WTC11 (cell line): Measurements from ENCODE around the gene NRG3. TPM values are rescaled to one million over a fixed set of nuclear protein-coding genes. Genes with fewer than 3 reads are reported as not detected.

Source experiments
- ATAC-seq: fragments of 200-7000 bp; cut with Tn5 transposase; 2 replicates; pipeline ENCODE4 v1.10.0; 2021; ENCODE audit warnings: mild to moderate bottlenecking, moderate library complexity
- CTCF ChIA-PET: fragments of 300-600 bp; sonication (Branson Sonifier 250); formaldehyde crosslinking; loops from one replicate; lab custom pipeline; 2021; ENCODE audit warnings: antibody characterized with exemption; lab: Charles Lee
- POLR2A ChIA-PET: fragments of 350-600 bp; sonication (Branson Sonifier 250); formaldehyde crosslinking; loops from one replicate; lab custom pipeline; 2021; ENCODE audit warnings: antibody characterized with exemption; lab: Charles Lee
- DNase-seq: peaks from one replicate; pipeline ENCODE4 v3.0.0; 2021; ENCODE audit warnings: low spot score
- H3K27ac Mint-ChIP-seq: 2 replicates; pipeline ENCODE4 v1.8.0; 2021; ENCODE audit warnings: mixed read lengths
- H3K27me3 Mint-ChIP-seq: 2 replicates; pipeline ENCODE4 v1.8.0; 2021; ENCODE audit warnings: low read depth, mild to moderate bottlenecking, moderate library complexity, mixed read lengths
- H3K36me3 Mint-ChIP-seq: 2 replicates; pipeline ENCODE4 v1.8.0; 2021; ENCODE audit warnings: mixed read lengths
- H3K4me1 Mint-ChIP-seq: 2 replicates; pipeline ENCODE4 v1.8.0; 2022; ENCODE audit warnings: mixed read lengths
- H3K4me3 Mint-ChIP-seq: 2 replicates; pipeline ENCODE4 v1.8.0; 2021; ENCODE audit warnings: mild to moderate bottlenecking, moderate library complexity, mixed read lengths
- H3K9me3 Mint-ChIP-seq: 2 replicates; pipeline ENCODE4 v1.8.0; 2021; ENCODE audit warnings: mixed read lengths
- AFF4 ChIP-seq: sonication (generic); formaldehyde crosslinking; IDR thresholded peaks from 2 replicates; pipeline ENCODE4 v1.8.1; 2023; ENCODE audit warnings: mild to moderate bottlenecking, missing genetic modification reagents, borderline replicate concordance
- EMX1 ChIP-seq: fragments of 250-450 bp; sonication (Bioruptor Pico); IDR thresholded peaks from 2 replicates; pipeline ENCODE4 v1.8.0; 2021; ENCODE audit warnings: mild to moderate bottlenecking
- ETV6 ChIP-seq: sonication (generic); formaldehyde crosslinking; IDR thresholded peaks from 2 replicates; pipeline ENCODE4 v1.8.1; 2022; ENCODE audit warnings: mild to moderate bottlenecking, missing genetic modification reagents
- FOXP4 ChIP-seq: sonication (generic); formaldehyde crosslinking; IDR thresholded peaks from 2 replicates; pipeline ENCODE4 v1.8.0; 2022; ENCODE audit warnings: mild to moderate bottlenecking, missing genetic modification reagents
- NFATC4 ChIP-seq: fragments of 250-450 bp; sonication (Bioruptor Pico); IDR thresholded peaks from 2 replicates; pipeline ENCODE4 v1.9.0; 2021; ENCODE audit warnings: mild to moderate bottlenecking
- PRDM15 ChIP-seq: sonication (generic); formaldehyde crosslinking; IDR thresholded peaks from 2 replicates; pipeline ENCODE4 v1.8.0; 2022; ENCODE audit warnings: missing genetic modification reagents
- SMAD4 ChIP-seq: sonication (generic); formaldehyde crosslinking; IDR thresholded peaks from 2 replicates; pipeline ENCODE4 v1.8.0; 2022; ENCODE audit warnings: mild to moderate bottlenecking, missing genetic modification reagents
- TCF7 ChIP-seq: sonication (generic); formaldehyde crosslinking; IDR thresholded peaks from 2 replicates; pipeline ENCODE4 v1.8.0; 2022; ENCODE audit warnings: mild to moderate bottlenecking, low read depth, missing genetic modification reagents, moderate library complexity
- TEAD1 ChIP-seq: sonication (generic); formaldehyde crosslinking; IDR thresholded peaks from 2 replicates; pipeline ENCODE4 v1.8.0; 2022; ENCODE audit warnings: mild to moderate bottlenecking, missing genetic modification reagents
- TP53 ChIP-seq: sonication (generic); formaldehyde crosslinking; IDR thresholded peaks from 2 replicates; pipeline ENCODE4 v1.8.1; 2023; ENCODE audit warnings: mild to moderate bottlenecking, missing genetic modification reagents
- ZBTB21 ChIP-seq: sonication (generic); formaldehyde crosslinking; IDR thresholded peaks from 2 replicates; pipeline ENCODE4 v1.8.1; 2023; ENCODE audit warnings: mild to moderate bottlenecking, missing genetic modification reagents, borderline replicate concordance
- ZNF317 ChIP-seq: sonication (generic); formaldehyde crosslinking; IDR thresholded peaks from 2 replicates; pipeline ENCODE4 v1.8.1; 2023; ENCODE audit warnings: low read depth, mild to moderate bottlenecking, moderate library complexity, missing genetic modification reagents, borderline replicate concordance
- ZNF671 ChIP-seq: fragments of 250-450 bp; sonication (Bioruptor Pico); IDR thresholded peaks from 2 replicates; pipeline ENCODE4 v1.8.0; 2021; ENCODE audit warnings: mild to moderate bottlenecking
- total RNA-seq: library from RNA; stranded (reverse); gene quantifications from 3 replicates; pipeline ENCODE4 v1.2.3, GENCODE V29; 2021
- TF ChIP-seq, protein P1 (sequence below): fragments of 250-450 bp; sonication (Bioruptor Pico); IDR thresholded peaks from 2 replicates; pipeline ENCODE4 v1.9.0; 2021; ENCODE audit warnings: mild to moderate bottlenecking
- TF ChIP-seq, protein P2 (sequence below): fragments of 250-450 bp; sonication (Bioruptor Pico); IDR thresholded peaks from 2 replicates; pipeline ENCODE4 v2.1.2; 2022; ENCODE audit warnings: mild to moderate bottlenecking, moderate library complexity

The NRG3 gene
- total RNA-seq, 1 experiment from 2014 or later, result 7.0 TPM

- DNase-seq, result no peak
- ChIA-PET POLR2A (no interaction called here), CTCF (no interaction called here)
- no peaks in the 10 kb centered on the region for H3K27me3 Mint-ChIP-seq
- no peaks in the 10 kb centered on the region for H3K36me3 Mint-ChIP-seq
- 0 out of 2 replicates have a peak, but pooled peaks cover 4% of the 10 kb centered on the region for H3K9me3 Mint-ChIP-seq
- H3K4me1 Mint-ChIP-seq, result peaks cover 49% of the 10 kb centered on the region
- TF ChIP-seq ZNF317 (CRISPR knock-in tag) (no peak), SMAD4 (CRISPR knock-in tag) (no peak), ETV6 (CRISPR knock-in tag) (no peak), FOXP4 (no peak), ZBTB21 (CRISPR knock-in tag) (no peak), ZNF671 (CRISPR knock-in tag) (no peak), PRDM15 (CRISPR knock-in tag) (no peak), AFF4 (CRISPR knock-in tag) (no peak), NFATC4 (no peak), TEAD1 (CRISPR knock-in tag) (no peak), TP53 (CRISPR knock-in tag) (no peak), TCF7 (no peak), EMX1 (CRISPR knock-in tag) (no peak)
- TF ChIP-seq, protein P1, sequence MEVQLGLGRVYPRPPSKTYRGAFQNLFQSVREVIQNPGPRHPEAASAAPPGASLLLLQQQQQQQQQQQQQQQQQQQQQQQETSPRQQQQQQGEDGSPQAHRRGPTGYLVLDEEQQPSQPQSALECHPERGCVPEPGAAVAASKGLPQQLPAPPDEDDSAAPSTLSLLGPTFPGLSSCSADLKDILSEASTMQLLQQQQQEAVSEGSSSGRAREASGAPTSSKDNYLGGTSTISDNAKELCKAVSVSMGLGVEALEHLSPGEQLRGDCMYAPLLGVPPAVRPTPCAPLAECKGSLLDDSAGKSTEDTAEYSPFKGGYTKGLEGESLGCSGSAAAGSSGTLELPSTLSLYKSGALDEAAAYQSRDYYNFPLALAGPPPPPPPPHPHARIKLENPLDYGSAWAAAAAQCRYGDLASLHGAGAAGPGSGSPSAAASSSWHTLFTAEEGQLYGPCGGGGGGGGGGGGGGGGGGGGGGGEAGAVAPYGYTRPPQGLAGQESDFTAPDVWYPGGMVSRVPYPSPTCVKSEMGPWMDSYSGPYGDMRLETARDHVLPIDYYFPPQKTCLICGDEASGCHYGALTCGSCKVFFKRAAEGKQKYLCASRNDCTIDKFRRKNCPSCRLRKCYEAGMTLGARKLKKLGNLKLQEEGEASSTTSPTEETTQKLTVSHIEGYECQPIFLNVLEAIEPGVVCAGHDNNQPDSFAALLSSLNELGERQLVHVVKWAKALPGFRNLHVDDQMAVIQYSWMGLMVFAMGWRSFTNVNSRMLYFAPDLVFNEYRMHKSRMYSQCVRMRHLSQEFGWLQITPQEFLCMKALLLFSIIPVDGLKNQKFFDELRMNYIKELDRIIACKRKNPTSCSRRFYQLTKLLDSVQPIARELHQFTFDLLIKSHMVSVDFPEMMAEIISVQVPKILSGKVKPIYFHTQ, result no peak
- TF ChIP-seq, protein P2, sequence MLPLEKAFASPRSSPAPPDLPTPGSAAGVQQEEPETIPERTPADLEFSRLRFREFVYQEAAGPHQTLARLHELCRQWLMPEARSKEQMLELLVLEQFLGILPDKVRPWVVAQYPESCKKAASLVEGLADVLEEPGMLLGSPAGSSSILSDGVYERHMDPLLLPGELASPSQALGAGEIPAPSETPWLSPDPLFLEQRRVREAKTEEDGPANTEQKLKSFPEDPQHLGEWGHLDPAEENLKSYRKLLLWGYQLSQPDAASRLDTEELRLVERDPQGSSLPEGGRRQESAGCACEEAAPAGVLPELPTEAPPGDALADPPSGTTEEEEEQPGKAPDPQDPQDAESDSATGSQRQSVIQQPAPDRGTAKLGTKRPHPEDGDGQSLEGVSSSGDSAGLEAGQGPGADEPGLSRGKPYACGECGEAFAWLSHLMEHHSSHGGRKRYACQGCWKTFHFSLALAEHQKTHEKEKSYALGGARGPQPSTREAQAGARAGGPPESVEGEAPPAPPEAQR (CRISPR knock-in tag), result no peak
- no peak for ATAC-seq
- no peak overlapping the region for H3K27ac Mint-ChIP-seq
- H3K4me3 Mint-ChIP-seq, result no peak overlapping the region
Observed at GRCh38 chr10:81889181-81889769, 14.3 kb downstream of the NRG3 start.
